NCI-H128 (cell line): ENCODE results near the gene DVL1.

ENCODE experiments used
- DNase-seq: peaks from one replicate; lab custom pipeline; 2025; ENCODE audit not compliant: unreplicated experiment; lab: John Stamatoyannopoulos, UW

Gene DVL1

GRCh38 chr1:1299686-1300351 is 49.4 kb downstream of the DVL1 start:
- no peak for DNase-seq

DNA sequence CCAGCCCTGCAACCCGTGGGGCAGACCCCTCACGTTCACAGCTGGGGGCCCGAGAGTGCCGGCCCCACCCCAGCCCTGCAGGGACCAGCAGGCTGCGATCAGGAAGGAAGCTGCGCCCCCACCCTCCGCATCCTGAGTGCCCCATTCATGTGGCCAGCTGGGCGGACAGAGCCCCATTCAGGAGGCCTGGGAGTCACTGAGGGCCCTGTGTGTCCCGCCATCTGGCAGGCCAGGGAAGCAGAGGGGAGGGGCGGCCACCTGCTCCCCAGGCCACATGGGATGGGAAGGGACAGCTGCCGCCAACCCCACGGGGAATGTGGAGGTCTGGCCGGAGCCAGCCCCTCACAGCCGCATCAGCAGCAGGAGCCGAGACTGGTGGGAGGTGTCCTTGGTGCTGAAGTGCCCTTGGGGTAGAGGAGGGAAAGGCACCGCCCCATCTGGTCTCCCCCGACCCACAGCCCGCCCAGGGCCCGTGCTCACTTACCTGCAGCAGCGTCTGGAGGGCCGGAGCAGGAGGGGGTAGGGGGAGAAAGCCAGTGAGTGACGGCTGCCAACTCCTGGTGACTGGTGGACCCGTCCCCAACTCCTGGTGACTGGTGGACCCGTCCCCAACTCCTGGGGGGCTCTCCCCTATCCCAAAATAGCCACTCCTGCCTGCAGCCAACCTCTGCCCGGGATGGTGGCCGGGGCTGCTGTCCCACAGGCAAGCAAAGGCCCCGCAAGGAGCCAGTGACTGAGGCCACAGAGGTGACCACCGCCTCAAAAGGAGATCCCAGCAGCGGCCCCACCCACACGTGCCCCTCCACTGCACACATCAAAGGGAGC is 50.1 kb downstream of the DVL1 start:
- DNase-seq: no peak

- DNase-seq: no peak
Measured at GRCh38 chr1:1297802-1298424, 51.3 kb downstream of the DVL1 start.

GRCh38 chr1:1296070-1297061 is 52.9 kb downstream of the DVL1 start:
- no peak for DNase-seq

DNA sequence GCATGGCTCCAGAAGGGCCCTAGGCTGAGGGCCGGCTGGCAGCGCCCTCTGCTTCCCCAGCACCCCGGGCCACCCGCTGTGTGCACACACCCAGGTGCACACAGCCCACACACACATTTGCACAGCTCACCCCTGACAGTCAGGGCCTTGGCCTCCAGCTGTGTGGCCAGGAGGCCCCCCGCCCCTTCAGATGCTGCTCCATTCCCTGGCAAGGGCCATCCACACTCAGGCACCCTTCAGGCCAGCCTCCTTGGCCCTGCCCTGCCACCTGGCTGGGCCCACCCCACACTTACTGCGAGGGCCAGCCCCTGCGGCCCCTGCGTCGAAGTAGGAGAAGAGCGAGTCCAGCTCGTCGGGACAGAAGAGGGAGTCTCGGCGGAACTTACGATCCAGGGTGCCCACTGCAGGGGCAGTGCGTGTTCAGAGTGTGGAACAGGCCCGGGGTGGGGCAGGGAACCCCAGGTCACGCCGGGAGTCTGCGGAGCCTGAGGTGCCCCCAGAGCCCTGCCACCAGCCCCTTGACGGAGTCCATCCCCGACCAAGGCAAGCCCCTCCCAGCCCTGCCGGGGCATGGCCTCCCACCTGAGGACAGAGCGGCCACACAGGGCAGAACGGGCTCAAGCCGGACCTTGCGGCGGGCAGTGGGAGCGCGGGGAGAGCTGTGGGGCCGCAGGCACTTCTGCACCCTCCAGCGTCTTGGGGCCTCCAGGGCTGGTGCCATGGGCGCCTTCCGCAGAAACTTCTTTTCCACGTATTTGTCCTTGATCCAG is 53.9 kb downstream of the DVL1 start:
- DNase-seq: no peak

DNA sequence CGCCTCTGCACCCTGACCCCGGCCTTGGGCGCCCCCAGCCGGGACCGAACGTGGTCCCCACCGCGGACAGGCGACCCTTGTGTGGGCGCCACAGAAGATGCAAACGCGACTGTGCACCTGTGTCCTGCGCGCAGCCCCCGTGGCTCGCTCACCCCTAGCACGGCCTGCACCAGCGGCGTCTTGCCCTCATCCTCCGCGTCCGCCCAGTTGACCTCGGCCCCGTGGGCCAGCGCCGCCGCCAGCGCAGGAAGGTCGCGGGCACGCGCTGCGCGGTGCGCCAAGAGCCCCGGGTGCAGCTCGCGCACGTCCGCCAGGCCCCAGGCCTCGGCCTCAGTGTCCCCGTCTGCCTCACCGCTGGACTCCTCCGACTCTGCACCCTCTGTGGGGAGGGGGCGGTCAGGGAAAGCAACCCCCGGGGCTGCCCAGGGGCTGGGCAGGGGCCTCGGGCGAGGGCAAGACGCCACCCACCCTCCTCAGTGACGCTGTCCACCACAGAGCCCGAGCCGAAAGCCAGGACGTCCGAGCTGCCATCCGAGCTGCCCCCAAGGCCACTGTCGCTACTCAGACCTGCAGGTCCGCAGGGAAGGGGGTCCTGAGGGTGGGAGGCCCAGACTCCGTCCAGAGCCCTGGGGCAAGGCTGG is 54.8 kb downstream of the DVL1 start:
- DNase-seq: no peak

GRCh38 chr1:1293263-1294249 is 55.7 kb downstream of the DVL1 start:
- no peak for DNase-seq

DNA sequence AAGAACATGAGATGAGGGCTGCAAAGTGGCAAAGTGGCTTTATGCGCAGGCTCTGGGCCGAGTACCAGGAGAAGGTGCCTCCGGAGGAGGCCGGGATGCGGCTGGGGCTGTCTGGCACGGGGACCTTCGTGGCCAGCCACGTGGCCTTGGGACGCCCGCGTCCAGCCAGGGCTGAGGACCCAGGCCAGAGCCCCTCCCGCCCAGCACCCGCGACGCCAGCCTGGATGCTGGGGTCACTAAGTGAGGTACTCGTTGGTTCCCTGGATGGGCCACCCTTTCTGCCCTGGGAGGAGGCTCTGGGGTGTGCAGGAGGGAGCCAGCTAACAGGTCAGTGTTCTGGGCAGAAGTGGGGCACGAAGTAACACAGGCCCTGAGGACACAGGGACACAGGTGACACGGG is 56.4 kb downstream of the DVL1 start:
- DNase-seq: no peak

- DNase-seq: no peak
Measured at GRCh38 chr1:1292442-1292779, 56.8 kb downstream of the DVL1 start.

DNA sequence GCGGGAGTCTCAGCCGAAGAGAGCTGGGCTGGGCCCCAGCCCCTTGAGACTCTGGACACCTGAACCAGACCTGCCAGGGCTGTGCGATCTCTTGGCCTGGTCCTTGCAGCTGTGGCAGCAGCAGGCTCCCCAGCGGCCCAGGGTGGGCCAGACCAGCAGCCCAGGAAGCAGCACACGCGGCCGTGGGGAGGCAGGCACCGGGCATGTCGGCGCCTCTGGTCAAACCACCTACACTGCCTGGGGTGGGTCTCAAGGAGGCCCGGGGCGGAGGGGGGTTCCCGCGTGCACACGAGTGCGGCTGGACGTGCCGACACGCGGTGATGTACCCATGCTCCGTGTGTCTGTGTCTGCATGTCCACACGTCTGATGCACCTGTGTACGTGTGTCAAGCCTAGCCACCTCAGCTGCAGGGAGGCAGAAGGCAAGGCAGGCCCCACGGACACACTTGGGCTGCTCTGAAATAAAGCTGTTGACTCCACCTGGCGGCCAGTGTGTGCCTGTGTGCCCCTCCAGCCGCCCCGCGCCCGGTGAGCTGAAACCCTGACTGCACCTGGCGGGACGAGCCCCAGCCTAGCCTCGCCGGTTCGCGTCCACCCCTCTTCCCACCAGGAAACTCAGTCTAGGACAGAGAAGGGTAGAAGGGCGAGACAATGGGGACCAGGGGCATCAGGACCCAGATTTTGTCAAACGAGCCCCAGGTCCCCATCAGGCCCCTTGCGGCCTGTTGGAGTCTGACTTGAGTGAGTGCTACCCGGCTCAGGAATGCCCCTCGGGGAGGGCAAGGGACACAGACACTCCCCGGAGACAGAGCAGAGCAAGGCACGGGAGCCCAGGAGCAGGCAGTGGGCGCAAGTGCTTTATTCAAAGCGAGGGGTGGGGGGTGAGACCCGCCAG is 57.4 kb downstream of the DVL1 start:
- peak; percentile 34 for DNase-seq

- DNase-seq: no peak
Measured at GRCh38 chr1:1291023-1291528, 58.1 kb downstream of the DVL1 start.

GRCh38 chr1:1290238-1290731 is 58.9 kb downstream of the DVL1 start:
- no peak for DNase-seq

GRCh38 chr1:1287288-1288110 is 61.7 kb downstream of the DVL1 start:
- DNase-seq: no peak

GRCh38 chr1:1286313-1287261 is 62.6 kb downstream of the DVL1 start:
- DNase-seq: no peak

DNA sequence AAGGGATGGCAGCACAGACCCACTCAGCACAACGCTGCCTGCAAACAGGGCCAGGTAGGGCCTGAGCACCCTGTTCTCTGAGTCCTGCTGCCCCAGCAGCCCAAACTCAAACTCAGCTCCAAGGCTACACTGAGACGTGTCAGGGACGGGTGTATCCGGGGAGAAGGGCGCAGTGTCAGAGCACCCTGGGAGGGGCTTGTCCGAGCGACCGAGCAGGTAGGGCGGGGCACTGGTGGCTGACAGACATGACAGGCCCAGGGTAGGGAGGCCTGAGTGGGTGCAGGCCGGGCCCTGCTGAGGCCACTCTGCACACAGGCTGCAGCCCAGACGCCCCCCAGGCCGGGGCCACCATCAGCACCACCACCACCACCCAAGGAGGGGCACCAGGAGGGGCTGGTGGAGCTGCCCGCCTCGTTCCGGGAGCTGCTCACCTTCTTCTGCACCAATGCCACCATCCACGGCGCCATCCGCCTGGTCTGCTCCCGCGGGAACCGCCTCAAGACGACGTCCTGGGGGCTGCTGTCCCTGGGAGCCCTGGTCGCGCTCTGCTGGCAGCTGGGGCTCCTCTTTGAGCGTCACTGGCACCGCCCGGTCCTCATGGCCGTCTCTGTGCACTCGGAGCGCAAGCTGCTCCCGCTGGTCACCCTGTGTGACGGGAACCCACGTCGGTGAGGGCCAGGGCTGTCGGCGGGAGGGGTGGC is 63.5 kb downstream of the DVL1 start:
- no peak for DNase-seq
